Mucosa of gallbladder (tissue), 1 donor: Measurements from ENCODE around the gene GZMA. TPM values are rescaled to one million over a fixed set of nuclear protein-coding genes. Genes with fewer than 3 reads are reported as not detected.
A peak's percentile ranks its signal among the peaks of the same experiment; 100 is the strongest.

Experiments used
- DNase-seq: peaks from one replicate; pipeline ENCODE4 v3.0.0-alpha.2; 2020; ENCODE audit warnings: low spot score
- total RNA-seq: library from RNA; stranded (reverse); gene quantifications from one replicate; pipeline ENCODE4 v1.2.1, GENCODE V29; 2021
- donor health status: DM: no; HTN: no; CAD: no.

Gene GZMA
- total RNA-seq, 1 donor from 2014 or later = 5.4 TPM

DNA sequence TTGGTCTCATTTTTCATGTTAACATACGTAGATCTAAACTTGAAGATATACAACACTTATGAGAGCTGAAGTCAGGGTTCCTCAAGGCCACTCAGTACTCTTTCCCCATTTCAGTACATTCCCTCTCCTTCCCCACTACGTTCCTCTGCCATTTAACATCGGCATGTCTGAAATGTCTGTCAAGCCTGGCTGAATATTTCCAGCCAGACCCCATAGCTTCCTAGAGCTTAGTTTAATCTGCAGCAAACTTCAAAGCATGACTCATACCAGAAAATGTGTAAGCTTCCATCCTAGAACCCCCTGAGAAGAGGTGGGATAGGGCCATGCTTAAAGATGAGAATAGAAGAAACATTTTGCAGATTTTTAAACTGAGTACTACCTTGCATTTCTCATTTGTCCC, 6.2 kb downstream of the GZMA start:
- no peak for DNase-seq

DNA sequence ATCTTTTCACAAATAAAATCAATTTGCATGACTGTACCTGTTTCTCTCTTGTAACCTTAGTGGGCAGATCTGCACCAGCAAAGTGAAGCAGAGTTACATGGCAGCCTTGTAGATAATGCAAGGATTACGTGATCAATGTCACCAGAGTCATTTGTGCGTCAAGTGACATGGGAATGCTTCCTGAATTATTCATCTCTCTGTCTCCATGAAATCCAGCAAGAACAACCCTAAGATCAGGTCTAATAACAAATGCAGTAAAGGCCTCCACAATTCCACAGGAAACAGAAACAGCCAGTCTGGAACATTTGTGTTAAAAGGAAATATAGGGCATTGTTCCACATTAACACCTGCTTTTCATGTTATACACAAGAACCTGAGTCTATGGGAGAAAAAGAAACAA, 7.8 kb downstream of the GZMA start:
- no peak for DNase-seq

DNA sequence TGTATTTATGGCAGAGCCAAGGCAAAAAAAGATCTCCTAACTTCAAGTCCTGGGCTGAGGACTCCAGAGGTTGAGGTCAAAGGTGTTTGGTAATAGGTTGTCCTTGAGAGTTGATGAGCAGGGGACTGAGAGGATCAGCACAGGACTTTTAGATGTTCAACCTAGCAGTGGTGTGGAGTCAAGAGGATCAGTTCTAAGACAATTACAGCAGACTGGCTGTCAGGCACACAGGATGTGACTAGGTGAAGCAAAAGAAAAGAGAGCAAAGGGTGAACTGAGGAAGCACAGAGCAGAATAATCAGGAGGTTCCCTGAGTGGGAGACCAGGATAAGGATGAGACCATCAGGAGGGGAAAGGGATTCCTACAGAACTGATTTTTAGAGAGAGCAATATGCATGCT, 10.9 kb downstream of the GZMA start:
- DNase-seq = no peak

DNA sequence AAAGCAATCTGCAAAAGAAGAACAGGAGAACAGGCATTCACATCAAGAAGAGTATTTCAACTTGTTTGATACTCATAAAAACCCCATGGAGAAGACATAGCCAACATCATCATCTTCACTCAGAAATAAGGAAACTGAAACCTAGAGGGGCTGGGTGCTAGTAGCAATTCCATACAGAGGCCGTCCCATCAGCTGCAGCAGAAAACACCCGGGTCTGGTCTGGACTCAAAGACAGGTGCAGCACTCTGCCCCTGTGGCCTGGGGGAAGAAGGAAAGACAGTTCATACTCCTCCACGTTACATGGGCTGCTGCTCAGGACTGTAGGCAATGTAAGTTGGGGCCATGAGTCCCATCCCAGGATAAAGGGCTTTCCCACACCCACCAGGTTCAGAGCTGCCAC, 11.6 kb downstream of the GZMA start:
- DNase-seq = no peak

DNA sequence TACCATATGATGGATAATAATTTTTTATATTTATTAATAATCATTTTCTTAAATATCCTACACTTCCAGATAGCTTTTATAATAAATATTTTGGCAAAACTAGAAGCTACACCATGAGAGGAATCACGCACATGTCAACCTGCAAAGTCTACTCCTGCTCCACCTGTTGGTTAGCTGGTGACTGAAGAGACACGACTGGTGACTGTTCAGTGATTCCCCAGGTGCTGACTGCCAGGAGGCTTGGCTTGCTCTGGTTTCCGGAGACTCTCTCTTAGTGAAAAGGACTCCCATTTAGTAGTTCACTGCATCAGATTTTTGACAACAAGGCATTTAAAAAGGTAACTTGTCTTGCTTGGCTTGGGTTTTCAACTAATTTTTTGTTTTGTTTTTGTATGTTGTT, 20.9 kb downstream of the GZMA start:
- DNase-seq = no peak

DNA sequence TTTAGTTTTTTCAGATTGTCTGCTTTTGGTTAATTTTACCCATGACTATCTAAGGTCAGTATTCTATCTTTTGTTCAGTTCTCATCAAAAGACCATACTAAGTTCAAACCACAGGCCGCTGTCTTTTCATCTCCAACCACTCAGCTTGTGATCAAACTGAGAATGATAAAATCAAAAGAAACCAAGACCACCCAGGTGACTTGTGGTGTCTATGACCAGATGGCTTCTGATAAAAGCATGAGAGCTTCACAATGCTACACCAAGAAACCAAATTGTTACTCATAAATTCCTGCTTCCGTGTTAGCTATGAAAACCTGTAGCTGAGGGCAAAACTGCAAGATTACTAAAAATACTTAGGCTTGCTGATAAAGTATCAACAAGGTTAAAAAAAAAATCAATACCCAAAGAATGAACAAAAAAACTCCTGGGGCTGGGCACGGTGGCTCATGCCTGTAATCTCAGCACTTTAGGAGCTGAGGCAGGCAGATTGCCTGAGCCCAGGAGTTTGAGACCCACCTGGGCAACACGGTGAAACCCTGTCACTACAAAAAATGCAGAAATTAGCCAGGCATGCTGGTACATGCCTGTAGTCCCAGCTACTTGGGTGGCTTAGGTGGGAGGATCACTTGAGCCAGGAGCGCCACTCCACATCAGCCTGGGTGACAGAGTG, 31.7 kb downstream of the GZMA start:
- DNase-seq = no peak

DNA sequence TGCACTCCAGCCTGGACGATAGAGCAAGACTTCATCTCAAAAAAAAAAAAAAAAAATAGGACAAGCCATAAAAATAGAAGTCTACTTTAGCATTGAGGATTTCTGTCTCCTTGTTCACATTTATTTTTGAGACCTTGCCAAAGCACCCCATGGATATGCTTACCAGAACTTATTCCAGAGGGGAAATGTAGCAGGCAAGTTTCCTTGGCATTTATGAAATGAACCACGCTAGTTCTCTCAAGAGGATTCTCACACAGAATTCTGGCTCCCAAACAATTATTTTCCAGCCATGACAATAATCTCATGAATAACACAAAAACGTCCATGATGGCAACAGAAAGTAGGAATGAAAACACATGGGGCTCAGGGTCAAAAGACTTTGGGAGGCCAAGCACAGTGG, 34.1 kb downstream of the GZMA start:
- no peak for DNase-seq

DNA sequence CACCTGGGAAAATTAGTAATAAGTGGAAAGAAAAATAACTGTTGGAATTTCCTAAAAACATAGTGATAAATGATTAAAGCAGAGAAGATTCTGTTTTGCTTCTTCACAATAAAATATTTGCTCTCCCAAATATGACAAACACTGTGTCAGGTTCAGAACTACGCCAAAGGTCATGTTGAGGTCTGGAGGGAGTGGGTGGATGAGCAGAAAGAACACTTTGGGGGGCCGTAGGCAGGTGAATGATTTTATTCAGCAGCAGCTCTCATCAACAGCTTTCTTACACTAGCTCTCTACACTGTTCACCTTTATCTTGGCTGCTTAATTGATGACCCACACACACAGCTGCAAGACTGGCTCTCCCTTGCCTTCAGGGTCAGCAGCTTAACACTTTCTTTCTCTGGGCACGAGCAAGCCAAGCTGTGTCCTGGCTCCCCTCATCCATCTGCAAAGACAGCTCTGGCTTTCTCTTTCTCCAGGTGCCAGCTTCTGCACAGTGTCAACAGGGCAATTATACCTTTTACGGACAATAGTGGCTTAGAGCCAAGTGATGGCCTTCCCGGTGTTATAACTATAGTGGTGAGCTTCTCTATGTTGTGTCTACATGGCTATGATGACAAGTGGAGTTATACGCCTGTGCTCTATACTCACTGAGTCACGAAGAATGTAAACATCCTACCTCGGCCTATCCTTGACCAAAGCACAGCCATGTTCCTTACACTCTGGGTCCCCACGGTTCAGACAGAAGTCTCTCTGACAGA, 38.6 kb downstream of the GZMA start:
- DNase-seq = no peak

DNA sequence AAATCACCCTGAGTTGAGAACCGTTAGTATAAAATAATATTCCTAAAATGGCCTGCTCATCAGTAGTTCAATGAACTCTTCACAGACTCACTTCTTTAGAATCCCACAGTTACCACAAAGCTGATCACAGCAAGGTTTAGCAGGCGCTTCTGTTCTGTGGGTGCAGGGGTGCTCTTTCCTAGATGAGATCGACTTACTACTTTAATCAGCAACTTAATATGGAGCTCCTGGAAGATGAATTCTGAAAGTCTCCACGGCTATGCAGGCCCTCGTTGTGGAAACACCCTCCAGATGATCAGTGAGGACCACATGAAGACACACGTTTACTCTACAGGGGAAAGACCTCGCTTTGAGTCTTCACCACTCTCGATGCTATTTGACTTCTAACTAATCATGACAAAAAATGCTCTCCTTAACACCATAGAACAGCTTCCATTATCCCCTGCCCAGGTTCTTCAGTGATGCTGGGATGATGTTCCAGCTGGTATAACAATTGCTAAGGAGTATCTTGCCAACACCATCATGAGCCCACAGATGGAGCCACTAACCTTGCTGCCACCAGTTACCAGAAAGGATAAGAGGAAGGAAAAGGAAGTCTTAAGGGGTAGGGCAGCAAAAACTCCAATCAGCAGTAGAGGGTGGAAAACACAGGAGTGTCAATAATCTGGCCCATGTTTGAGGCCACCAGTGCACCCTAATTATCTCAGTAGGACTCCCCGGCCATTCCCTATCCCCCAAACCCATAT, 39.7 kb downstream of the GZMA start:
- no peak for DNase-seq

DNA sequence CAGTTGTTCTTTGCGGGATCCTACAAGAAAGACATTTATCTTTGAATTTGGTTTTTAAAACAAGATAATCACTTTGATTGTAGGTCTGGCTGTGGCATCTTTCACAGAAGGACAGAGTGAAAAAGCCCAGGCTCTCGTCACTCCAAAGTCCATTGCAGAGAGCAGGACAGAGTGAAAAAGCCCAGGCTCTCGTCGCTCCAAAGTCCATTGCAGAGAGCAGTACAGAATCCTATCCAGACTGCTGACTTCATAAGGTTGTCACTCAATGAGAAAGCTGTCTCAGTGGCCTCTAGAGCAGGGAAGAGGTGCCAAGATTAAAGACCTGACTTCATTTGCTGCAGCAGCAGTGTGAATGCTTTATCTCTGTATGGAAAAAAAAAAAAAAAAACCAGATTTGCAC, 41.2 kb downstream of the GZMA start:
- DNase-seq = peak; percentile 62

DNA sequence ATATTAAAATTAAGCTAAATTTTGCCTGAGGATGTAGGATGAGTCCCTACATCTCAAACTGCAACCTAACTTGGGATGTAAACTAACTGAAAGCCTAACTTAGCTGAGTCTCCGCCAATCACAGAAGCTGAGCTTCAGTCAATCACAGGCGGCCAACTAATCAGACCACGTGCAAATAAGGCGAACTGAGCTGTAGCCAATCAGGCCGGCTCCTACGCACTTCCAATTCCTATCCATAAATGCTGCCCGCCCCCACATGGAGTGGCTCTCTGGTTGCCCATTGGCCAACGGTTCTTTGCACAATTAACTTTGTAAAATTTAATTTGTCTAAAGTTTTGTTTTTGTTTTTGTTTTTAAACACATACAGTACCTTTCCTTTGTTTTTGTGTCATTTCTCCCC, 43.6 kb downstream of the GZMA start:
- no peak for DNase-seq

DNA sequence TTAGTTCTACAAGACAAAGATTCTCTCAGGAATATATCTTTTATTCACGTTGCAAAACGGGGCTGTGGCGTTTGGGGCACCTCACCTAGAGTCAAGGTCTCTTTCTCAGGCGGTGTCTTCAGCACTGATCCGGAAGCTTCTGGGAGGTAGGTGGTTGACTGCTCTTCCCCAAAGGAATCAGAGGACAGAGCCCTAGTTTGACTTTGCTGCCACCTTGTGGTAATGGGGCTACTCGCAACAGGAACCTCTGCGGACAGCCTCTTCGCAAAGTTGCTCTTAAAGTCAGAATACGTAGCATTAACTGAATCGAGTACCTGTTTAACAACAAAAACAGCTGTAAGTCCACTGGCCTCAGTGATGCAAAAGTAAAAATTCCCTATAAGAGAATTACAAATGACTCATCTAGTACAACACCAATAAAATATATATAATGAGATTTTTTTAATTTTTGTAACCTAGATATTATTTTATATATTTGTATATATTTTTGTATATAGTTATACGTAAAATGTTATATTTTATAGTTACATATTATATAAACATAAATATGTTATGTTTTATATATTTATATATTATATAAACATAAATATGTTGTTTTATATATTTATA, 44.2 kb downstream of the GZMA start:
- peak; percentile 87 for DNase-seq

DNA sequence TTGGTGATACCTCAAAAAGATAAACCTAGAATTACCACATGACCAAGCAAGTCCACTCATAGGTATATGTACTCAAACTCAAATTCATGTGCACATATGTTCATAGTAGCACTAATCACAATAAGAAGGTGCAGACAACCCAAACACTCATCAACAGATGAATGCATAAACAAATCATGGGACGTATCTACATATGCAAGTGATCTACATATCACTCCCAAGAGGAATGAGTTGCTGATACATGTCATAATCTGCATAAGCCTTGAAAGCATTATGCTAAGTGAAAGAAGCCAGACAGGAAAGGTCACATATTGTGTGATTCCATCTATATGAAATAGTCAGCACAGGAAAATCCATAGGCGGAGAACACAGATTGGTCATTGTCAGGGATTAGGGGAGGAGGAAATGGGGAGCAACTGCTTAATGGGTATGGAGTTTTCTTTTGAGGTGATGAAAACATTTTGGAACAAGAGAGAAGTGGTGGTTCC, 46.9 kb downstream of the GZMA start:
- no peak for DNase-seq

DNA sequence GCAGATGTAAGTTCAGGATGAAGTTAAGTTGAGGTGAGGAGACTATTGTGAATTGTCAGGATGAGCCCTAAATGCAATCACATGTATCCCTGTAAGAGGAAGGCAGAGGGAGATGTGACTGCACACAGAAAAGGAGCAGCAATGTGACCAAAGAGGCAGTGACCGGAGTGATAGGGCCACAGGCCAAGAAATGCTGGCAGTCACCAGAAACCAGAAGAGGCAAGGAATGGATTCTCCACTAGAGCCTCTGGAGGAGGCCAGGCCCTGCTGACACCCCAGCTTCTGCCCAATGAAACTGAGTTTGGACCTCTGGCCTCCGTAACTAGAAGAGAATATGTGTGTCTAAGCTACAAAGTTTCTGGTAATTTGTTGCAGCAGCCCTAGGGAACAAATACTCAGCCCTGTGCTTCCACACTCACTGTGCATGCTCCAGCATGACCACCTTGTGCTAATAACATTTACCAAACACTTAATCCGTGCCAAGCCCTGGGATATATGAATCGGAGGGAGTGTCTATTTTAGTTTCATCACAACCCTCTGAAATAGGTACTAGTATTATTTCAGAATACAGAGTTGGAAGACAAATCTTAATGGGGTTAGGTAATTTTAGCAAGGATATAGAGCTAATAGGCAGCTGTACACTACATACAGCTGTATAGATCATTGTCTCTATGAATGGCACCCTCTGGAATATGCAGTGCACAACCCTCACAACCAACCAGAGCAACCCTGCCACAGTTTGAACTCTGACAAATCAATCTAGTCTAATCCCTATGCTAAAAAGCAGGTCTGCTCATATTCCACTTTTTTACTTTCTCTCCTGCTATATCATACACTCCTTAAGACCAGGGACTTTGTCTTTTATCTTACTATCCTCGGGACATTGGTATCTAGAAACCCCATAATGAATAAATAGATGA, 49.7 kb downstream of the GZMA start:
- no peak for DNase-seq

DNA sequence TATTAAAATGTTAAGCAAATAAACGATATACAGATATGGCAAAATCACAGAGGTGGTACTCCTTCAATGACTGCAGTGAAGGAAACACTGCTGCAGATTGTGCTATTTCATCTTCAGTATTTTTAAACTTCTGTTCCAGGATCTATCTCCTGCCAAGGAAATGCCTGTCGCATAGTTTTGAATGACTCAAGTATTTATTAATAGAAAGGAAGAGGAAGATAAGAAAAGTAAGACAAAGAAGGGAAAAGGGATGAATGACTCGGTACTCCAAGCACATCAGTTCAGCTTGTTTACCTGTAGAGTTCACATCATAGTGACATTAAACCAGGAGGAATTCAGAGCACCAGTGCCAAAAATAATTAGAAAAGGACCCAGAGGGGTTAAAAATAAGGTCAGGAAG, 52.4 kb downstream of the GZMA start:
- no peak for DNase-seq

Other genes with a start within 250 kb of the GZMA start
- 0.40 TPM for gene ESM1, start 117.1 kb upstream of the GZMA start, total RNA-seq
- 1.6 TPM for gene GZMK, start 78.4 kb upstream of the GZMA start, total RNA-seq
- gene GPX8, start 57.5 kb downstream of the GZMA start, total RNA-seq = 26.8 TPM
- gene CDC20B, start 70.5 kb downstream of the GZMA start, total RNA-seq = 0.20 TPM
- gene MCIDAS, start 124.7 kb downstream of the GZMA start, total RNA-seq = 0.92 TPM
- 14.4 TPM for gene CCNO, start 131.0 kb downstream of the GZMA start, total RNA-seq
- gene DHX29, start 205.0 kb downstream of the GZMA start, total RNA-seq = 31.6 TPM
- 61.1 TPM for gene MTREX, start 205.3 kb downstream of the GZMA start, total RNA-seq